Left renal pelvis (tissue), 4 donors: ENCODE results near the gene DNAJB2. TPM values are rescaled to one million over a fixed set of nuclear protein-coding genes. Genes with fewer than 3 reads are reported as not detected.
A peak's percentile ranks its signal among the peaks of the same experiment; 100 is the strongest.
"Not testable (repeated sequence)": the region's sequence is repeated elsewhere in the genome, so short reads cannot be mapped to it uniquely, and the experiment has no call there.

Source experiments
- DNase-seq, 4 donors: peaks; one replicate each; pipeline ENCODE4 v3.0.0-alpha.2; 2013; ENCODE audit warnings: low read depth in 4 of 4, low spot score in 3 of 4
- polyA plus RNA-seq, 4 donors: library from polyadenylated mRNA; unstranded; fragments of 120-200 nt; gene quantifications; one replicate each; pipeline ENCODE4 v1.2.1, GENCODE V29; 2013; ENCODE audit not compliant: insufficient read length in 4 of 4

Gene DNAJB2
- polyA plus RNA-seq, 4 donors = 52.1 to 80.6 (median 72.7) TPM

DNA sequence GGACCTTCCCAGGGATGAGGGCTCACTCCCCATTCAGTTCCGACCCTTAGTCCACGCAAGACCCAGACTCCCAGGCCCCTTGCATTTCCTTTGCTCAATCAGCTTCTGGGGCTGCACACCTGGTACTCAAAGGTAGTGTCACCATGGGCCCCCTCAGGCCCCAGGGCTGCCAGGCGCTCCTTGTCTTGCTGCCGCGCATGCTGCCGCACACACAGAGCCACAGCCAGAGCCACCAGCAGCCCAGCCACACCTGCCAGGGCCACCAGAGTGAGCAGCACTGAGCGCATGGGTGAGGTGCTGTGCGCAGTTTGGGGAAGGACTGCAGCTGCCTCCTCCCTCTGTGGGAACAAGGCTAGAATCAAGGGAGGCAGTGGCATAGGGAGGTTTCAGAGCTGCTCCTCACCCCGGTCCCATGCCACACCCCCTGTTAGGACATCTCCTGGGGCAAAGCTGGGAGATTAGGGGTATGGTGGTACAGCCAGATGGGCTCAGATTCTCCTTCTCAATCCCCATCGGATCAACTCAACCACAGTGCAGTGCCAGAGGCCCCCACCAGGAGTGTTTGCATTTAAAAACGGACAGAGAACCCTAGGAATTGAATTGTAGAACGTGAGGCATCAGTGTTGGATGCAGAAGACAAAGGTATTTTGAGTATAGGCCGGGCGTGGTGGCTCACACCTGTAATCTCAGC, 18.7 kb downstream of the DNAJB2 start:
- DNase-seq = no peak

DNA sequence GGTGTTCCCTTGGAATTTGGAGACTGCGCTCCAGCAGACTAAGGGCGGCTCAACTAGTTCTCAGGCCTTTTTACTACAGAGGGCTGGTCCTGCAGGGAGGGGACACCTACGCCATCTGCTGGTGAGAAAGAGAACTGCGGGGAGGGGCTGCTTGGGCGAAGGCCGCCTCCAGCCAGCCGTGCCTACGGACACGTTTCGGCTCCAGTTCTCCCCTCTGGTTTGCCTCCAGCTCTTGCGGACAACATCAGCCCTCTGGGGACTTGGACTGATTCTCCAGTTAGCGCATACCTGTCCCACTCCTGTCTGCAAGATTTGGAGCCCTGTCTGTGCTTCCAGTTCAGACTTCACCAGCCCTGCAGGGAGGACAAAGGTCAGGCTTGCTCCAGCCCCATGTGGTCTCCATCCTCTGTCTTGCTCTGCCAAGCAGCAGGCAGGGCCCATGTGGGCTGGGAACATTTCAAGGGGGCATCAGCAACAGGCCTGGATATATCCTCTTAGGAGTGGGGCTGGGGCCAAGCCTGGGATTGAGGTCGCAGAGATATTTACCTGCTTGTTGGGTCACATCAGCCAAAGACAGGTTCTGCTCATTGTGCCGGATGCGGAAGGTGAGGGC, 19.7 kb downstream of the DNAJB2 start:
- peak in 2 of 4 donors; percentile 68 to 72 for DNase-seq

DNA sequence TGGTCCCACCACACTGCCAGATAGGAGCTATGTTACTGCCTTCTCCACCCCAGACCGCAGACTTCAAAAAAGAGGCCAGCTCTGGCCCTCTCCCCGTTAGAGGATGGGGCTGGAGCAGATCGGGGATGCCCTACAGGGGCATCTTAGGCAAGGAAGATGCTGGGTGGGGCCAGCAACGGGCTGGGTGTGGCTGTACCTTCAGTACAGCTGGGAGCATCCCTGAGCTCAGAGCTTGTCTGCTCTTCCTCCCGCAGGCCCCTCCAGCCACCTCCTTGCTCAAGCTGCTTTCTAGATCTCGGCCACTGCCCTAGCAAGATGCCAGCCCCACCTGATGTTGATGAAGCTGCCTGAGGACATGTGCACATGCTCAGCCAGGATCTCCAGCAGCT, 20.2 kb downstream of the DNAJB2 start:
- no peak for DNase-seq

DNA sequence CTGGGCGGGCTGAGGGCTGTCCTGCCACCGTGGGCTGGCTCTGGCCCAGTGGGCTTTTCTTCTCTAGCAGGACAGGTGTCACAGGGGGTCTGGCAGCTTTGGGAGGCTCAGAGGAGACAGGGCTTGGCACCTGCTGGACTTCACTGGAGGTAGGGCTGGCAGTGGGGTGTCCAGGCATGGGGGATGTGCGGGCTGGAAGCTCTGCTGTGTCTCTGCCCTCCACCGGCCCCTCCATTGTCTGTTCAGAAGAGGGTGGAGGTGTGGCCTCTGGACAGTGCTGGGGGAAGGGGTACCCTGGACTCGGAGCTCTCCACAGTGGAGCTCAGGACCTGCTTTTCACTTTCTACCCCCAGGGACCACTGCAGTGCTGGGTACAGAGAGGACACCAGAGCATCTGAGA, 20.9 kb downstream of the DNAJB2 start:
- DNase-seq = no peak

DNA sequence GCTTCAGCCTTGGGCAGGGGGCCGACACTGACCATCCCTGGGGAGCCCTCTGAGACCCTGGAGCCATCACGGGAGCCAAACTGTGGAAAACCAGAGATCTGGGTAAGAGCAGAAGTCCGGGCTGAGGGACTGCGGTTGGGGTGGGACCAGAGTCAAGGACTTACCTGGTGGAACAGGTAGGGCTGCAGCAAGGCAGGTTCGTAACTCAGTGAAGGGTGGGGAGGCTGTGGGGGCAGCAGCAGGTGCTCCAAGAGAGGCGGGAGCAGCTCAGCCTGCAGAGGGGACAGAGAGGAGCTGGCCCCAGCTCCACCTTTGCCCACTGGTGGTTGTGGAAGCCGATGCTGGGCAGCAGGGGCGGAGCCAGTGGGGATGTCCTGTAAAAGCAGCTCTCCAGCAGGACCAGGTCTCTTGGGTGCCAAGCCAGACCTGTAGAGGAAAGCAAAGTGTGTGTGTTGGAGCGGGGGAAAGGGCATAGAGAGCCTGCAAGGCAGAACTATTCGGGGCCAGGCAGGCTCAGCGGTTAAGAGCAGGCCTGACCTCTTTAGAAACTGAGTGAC, 23.3 kb downstream of the DNAJB2 start:
- no peak for DNase-seq

DNA sequence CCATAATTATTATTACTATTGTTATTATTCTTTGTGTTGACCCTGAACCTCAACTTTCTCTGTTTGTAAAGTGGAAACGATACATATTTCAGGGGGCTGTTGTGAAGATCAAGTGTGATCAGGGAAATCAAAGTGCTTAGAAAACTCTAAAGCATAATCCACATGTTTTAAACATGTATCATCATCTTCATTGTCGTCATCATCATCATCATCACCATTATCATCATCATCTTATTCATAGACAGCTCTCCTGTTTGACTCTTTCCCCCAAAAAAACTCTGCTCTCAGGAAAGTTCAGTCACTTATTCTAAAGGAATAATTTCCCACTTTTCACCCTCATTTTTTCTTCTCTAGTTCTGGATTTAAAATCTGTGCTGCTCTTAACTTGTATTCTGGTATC, 25.1 kb downstream of the DNAJB2 start:
- DNase-seq = no peak

DNA sequence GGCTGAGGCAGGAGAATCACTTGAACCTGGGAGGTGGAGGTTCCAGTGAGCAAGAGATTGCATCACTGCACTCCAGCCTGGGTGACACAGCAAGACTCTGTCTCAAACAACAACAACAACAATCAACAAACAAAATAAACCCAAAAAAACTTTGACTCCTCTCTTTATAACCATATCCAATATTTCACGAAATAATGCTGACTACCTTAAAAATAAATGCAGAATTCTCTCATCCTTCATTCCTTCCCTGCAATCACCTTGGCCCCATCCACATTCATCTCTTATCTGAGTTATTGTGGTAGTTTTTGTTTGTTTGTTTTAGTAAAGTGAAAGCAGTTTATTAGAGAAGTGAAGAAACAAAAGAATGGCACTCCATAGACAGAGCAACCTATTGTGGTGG, 26.9 kb downstream of the DNAJB2 start:
- DNase-seq = no peak

DNA sequence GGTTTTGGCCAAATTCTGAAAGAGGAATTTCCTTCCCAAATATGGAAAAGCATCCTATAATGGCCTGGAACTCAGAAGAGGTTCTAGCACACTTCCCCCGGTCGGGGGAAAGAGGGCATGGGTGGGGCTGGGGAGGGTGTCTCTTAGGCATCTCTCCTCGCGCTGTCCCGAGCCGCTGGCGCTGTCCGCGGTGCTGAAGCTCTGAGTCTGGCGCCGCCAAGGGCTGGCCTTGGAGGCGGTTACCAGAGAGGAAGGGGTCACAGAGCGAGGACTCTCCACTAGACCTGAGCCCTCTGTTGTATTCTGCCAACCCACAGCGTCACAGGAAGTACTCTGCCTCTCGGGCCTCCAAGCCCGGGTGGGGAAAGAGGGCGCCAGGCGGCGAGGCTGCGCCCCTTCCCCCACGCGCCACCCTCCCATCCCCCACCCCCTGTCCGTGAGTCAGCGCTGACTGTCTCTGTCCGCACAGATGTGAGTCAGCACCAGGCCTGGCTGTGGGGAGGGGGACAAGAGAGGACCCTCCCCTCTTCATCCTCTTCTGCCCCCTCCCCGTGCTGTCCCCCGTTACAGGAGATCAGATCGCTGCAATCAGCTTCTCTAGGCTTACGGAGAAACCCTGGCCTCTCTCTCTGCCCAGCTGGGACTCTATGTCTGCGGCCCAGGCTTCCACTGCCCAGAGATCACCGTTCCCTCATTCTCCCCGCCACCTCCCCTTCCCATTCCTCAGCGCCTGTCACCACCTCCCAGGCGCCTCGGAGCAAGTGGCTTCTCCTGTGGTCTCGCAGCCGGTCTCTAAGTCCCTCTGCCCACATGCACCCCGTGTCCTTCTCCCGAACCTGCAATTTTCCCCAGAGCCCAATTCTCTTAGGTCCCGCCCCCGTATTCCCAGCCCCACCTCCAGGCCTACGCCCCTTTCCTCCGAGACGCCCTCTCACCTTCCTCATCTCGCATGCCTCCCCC, 29.3 kb downstream of the DNAJB2 start:
- DNase-seq = peak in 1 of 4 donors; percentile 60

DNA sequence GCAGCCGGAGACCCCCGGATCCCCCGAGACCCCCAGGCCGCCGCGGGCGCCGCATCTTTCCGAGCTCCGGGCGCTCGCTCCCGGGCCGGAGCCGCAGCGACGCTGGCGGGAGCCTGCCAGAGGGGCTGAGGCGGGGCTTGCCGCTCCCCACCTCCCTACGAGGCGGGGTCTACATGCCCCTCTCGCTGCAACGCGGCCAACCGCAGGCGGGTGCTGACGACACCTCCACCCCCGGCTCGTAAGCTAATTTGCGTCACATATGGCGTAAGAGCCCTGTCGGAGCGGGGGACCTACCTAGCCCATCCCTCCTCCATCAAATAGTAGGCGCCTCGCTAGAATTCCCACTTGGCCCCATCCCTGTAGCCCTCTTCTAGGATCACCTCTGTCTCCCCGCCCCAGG, 30.1 kb downstream of the DNAJB2 start, which contains the start of gene PTPRN:
TSS of gene PTPRN (minus strand) at position 124 of the 400 bp plus-strand sequence. CDS start at position 55, 69 bp downstream.
- DNase-seq = no peak

DNA sequence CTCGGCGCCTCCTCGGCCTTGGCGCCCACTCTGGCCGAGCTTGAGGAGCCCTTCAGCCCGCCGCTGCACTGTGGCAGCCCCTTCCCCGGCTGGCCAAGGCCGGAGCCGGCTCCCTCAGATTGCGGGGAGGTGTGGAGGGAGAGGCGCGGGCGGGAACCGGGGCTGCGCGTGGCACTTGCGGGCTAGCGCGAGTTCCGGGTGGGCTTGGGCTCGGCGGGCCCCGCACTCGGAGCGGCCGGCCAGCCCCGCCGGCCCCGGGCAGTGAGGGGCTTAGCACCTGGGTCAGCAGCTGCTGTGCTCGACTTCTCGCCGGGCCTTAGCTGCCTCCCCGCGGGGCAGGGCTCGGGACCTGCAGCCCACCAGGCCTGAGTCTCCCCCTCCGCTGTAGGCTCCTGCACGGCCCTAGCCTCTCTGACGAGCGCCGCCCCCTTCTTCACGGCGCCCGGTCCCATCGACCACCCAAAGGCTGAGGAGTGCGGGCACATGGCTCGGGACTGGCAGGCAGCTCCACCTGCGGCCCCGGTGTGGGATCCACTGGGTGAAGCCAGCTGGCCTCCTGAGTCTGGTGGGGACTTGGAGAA, 33.6 kb downstream of the DNAJB2 start:
- not testable (repeated sequence) for DNase-seq

DNA sequence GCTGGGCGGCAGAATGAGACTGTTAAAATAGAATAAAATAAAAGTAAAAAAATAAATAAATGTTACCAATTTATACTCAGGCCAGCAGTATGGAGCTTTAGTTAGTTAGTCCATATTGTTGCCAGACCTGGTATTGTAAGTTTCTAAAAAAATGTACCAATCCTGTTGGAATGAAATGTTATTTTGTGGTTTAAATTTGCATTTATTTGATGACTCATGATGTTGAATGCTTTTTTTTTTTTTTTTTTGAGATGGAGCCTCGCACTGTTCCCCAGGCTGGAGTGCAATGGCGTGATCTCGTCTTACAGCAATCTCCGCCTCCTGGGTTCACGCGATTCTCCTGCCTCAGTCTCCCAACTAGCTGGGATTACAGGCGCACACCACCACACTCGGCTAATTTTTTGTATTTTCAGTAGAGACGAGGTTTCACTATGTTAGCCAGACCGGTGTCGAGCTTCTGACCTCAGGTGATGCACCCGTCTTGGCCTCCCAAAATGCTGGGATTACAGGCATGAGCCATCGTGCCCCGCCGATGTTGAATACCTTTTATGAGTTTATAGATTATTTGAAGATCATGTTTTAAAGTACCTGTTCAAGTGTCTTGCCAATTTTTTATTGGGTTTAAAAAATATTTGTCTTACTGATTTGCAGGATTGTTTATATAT, 35.8 kb downstream of the DNAJB2 start:
- DNase-seq = no peak

DNA sequence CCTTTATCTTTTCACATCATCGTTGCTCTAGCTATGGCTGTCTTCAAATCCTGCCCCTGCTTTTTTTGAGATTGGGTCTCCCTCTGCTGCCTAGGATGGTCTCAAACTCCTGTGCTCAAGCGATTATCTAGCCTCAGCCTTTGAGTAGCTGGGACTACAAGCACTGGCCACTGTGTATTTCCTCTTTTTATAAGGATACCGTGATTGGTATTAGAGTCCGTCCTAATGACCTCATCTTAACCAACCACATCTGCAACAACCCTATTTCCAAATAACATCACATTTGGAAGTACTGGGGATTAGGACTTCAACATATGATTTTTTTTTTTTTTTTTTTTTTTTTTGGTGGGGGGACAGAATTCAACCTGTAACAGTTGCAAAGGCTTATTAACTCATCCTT, 44.3 kb downstream of the DNAJB2 start:
- no peak for DNase-seq

DNA sequence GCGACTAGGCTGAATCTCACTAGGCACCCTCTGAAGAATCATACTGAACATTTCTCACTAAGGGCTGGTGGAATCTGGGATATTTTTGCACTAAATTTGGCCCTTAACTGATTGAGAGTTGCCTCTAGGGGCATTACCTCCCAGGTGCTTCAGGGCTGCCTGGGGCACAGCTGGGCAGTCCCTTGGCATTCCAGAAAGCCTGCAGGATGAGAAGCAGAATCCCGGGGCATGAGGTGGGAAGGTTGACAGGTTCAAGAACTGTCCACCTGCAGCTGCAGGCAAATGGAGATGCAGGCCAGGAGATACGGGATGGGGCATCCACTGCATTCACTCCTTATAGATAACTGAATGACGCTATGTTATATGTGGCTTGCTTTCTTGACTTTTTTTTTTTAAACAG, 46.0 kb downstream of the DNAJB2 start:
- no peak for DNase-seq

DNA sequence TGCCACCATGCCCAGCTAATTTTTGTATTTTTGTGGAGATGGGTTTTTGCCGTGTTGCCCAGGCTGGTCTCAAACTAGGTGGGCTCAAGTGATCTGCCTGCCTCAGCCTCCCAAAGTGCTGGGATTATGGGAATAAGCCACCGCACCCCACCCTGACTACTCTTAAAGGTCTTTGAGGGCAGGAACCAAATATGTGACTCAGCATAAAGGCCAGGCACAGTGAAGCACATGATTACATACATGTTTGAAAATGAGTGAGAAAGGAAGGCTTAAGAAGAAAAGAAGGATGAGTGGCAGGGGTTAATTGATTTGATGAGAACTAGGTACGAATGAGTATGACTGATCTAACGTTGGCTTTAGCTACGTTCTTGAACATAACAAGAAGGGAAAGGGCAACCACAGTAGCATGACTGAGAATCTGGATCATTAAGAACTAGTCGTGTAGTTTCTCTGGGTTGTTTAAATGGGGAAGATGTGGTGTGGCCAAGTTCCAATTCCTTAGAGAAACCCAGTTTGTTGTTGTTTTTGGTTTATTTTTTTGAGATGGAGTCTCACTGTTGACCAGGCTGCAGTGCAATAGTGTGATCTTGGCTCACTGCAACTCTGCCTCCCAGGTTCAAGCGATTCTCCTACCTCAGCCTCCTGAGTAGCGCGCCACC, 46.6 kb downstream of the DNAJB2 start:
- DNase-seq = no peak

DNA sequence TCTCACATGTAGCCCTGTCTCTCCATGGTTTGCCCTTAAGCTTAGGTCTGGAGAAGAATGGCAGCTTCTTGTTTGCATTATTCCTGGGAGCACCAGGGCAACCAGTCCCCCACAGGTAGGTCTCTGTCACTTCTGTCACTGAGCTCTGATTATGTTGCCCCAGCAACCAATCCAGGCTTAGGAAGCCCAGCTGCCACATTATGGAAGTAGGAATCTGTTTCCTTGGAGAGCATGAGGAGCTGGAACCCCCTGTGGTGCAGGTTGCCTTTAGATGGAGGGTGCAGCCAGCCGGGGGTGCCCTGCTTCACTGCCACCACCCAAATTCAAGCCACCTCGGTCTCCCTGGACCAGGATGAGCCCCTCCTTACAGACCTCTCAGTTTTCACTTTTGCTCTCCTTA, 48.6 kb downstream of the DNAJB2 start:
- DNase-seq = no peak

DNA sequence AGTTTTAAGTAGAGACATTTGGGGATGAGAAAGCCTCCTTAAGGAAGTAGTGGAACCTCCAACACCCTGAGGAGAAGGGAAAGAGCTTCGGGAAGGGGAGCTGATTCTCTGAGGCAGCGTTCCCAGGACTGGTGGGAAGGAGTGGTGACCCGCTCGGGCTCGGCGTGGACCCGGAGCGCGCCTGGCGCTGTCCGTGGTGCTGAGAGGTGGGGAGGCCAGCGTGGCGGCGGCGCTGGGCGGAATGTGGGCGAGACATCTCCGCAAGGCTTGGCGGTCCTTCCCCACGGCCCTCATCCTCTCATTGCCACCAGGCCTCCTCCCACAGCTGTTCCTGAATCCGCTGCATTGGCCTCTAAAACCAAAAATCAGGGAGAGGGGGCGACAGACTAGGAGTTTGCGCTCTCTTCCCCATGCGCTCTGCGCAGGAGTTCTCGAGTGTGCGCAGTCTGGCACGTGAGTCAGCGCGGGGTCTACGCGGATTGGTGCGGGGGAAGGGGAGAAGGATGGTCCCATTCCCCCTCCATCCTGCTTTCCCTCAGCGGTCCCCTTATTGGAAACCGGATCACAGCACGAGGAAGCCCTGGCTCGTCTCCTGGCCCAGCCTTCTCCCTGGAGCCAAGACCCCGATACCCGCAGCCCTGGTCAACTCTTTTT, 52.5 kb downstream of the DNAJB2 start:
- peak in 2 of 4 donors; percentile 20 to 39 for DNase-seq

DNA sequence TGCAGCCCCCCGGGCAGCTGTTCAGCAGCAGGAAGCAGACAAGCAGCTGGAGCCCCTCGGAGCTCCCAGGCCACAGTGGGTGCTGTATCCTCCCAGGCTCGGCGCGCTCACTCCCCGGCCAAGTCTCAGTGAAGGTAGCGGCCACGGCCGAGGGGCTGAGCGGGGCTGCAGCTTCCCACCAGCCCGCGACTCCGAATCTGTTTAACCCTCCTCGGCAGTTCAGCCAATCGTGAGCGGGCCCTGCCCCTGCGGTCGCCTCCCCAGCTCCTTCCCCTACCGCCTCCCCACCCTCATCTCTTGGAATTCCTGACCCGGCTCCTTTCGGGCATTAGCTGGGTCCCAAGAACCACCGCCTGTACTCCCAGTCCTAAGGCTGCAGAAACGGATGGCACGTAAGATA, 53.4 kb downstream of the DNAJB2 start, which contains the start of gene RESP18:
TSS of gene RESP18 (minus strand) at position 203 of the 400 bp plus-strand sequence.
- no peak for DNase-seq

DNA sequence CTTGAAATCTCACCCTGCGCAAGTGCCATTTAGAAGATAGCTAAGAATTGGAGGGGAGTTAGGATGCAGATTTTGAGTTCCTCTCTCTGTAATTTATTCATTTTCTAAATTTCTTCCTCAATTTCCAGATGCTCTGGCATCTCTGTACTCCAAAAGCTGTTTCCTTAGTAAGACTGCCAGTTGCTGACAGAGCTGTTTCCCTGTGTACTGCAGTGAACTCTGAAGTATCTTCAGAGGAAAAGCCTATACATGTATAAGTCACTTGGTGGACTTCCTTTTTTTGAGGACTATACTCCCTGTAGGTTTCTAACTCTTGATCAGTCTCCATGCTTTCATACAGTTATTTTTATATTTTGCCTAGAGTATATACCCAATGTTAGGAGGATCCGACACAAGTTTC, 54.9 kb downstream of the DNAJB2 start:
- no peak for DNase-seq

DNA sequence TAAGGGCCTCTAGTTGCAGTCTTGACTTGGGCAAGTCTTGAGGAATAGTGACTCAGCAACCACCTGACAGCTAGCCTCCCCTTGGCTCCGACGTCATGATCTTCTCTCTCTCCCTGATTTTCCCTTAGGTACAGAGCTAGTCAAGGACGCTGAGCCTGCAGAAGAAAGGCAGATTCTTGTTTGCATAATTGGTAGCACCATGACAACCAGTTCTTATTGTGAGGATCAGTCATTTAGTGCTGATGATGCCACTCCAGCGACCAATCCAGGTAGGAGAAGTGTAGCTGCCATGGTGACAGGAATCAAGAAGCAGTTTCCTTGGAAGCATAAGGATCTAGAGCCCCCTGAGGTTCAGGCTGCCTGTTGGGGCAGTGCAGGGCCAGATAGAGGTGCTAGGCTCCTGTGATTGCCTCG, 56.2 kb downstream of the DNAJB2 start:
- DNase-seq = no peak
